Spleen (tissue), 11 donors: Measurements from ENCODE around the gene SLC47A1. TPM values are rescaled to one million over a fixed set of nuclear protein-coding genes. Genes with fewer than 3 reads are reported as not detected.
A peak's percentile ranks its signal among the peaks of the same experiment; 100 is the strongest.

ENCODE experiments used
- DNase-seq: peaks from one replicate; pipeline ENCODE4 v3.0.0-alpha.2; 2020
- H3K27ac ChIP-seq, 8 donors: fragments of 200-600 bp; sonication (generic) in 7 of 8; 1 replicate in 4 of 8; 2 replicates in 4 of 8; pipeline versions ENCODE4 v1.5.0 to v1.8.0; 2016 to 2021; ENCODE audit warnings: inconsistent platforms in 4 of 8, mild to moderate bottlenecking in 4 of 8, moderate library complexity in 1 of 8
- H3K27me3 ChIP-seq, 7 donors: fragments of 200-600 bp; sonication (generic) in 6 of 7; replicated peaks in 1 of 7; 1 replicate in 4 of 7; 2 replicates in 3 of 7; pipeline versions ENCODE4 v1.5.0 to v1.8.0; 2016 to 2021; ENCODE audit warnings: inconsistent platforms in 3 of 7, mild to moderate bottlenecking in 1 of 7
- H3K36me3 ChIP-seq, 6 donors: fragments of 200-600 bp; sonication (generic) in 5 of 6; 1 replicate in 4 of 6; 2 replicates in 2 of 6; pipeline versions ENCODE4 v1.5.0 to v1.8.0; 2016 to 2021; ENCODE audit warnings: inconsistent platforms in 2 of 6
- H3K4me1 ChIP-seq, 6 donors: fragments of 200-600 bp; sonication (generic) in 5 of 6; 1 replicate in 3 of 6; 2 replicates in 3 of 6; pipeline versions ENCODE4 v1.5.0 to v1.8.0; 2016 to 2021; ENCODE audit warnings: inconsistent platforms in 3 of 6
- H3K4me3 ChIP-seq, 8 donors: fragments of 200-600 bp; sonication (generic) in 7 of 8; 1 replicate in 4 of 8; 2 replicates in 4 of 8; pipeline versions ENCODE4 v1.5.0 to v1.8.0; 2016 to 2021; ENCODE audit warnings: inconsistent platforms in 4 of 8, mild to moderate bottlenecking in 4 of 8, moderate library complexity in 2 of 8
- H3K9me3 ChIP-seq, 8 donors: fragments of 200-600 bp; sonication (generic) in 7 of 8; 1 replicate in 4 of 8; 2 replicates in 4 of 8; pipeline versions ENCODE4 v1.5.0 to v1.8.0; 2016 to 2021; ENCODE audit warnings: inconsistent platforms in 4 of 8
- POLR2A ChIP-seq, 3 donors: fragments of 450-650 bp; IDR thresholded peaks; one replicate each; pipeline ENCODE4 v1.5.1; 2017; ENCODE audit warnings: antibody characterized with exemption in 3 of 3, mild to moderate bottlenecking in 1 of 3
- POLR2AphosphoS5 ChIP-seq, 3 donors: sonication (generic); formaldehyde crosslinking; IDR thresholded peaks; one replicate each; pipeline ENCODE4 v1.5.1; 2017; ENCODE audit warnings: antibody characterized with exemption in 3 of 3
- WGBS, 5 donors: extraction: QIAGEN DNeasy Blood & Tissue Kit in 3 of 5; methylation state at CpG; one replicate each; pipeline versions ENCODE4 v1.1.5 to v1.1.7; 2013 to 2018; 5-methylcytosine and 5-hydroxymethylcytosine counted together
- intact Hi-C: fragments of 100-400 bp; cut with DNase I; formaldehyde crosslinking; loops from one replicate; pipeline ENCODE4 v1.15.0; 2023; ENCODE audit warnings: low total_unique reads
- polyA plus RNA-seq, 3 donors: library from polyadenylated mRNA; stranded (reverse); fragments of 200-250 nt; gene quantifications; one replicate each; pipeline ENCODE4 v1.2.1, GENCODE V29; 2013
- total RNA-seq, 7 donors: library from RNA; depleted of rRNA in 3 of 7; stranded (reverse); fragments of >200 nt in 3 of 7; fragmentation: NEBNext Ultra II Directional in 4 of 7; extraction: Animal tissue kit (Norgen Biotek cat#: 25700) in 4 of 7; gene quantifications; one replicate each; pipeline versions ENCODE4 v1.1.0 to v1.2.1, GENCODE V29; 2016 to 2021
- TF ChIP-seq, protein P1 (sequence below), 11 experiments: fragments of 200-600 bp in 7 of 11; fragments of 450-650 bp in 4 of 11; sonication (generic) in 4 of 11; IDR thresholded peaks in 8 of 11; conservative IDR thresholded peaks in 3 of 11; 1 replicate in 7 of 11; 2 replicates in 4 of 11; pipeline versions ENCODE4 v1.4.0 to v1.8.0; 2016 to 2021; ENCODE audit warnings: antibody characterized with exemption in 11 of 11, inconsistent platforms in 4 of 11, mild to moderate bottlenecking in 1 of 11
- donor health status: healthy with polysubstance abuse.
- donor health status: DM: no; HTN: no; CAD: no; lungs with moderate emphysema.
- donor health status: DM: no; HTN: no; CAD: no.
- donor health status: Bipolar disorder and iron deficiency.
- donor health status: healthy.
- donor health status: DM: no; HTN: no; CAD: no.
- donor health status: DM: yes; HTN: yes; CAD: no.

The SLC47A1 gene
- total and polyA plus RNA-seq, 10 donors: 1.2 to 23.0 (median 5.6) TPM

DNA sequence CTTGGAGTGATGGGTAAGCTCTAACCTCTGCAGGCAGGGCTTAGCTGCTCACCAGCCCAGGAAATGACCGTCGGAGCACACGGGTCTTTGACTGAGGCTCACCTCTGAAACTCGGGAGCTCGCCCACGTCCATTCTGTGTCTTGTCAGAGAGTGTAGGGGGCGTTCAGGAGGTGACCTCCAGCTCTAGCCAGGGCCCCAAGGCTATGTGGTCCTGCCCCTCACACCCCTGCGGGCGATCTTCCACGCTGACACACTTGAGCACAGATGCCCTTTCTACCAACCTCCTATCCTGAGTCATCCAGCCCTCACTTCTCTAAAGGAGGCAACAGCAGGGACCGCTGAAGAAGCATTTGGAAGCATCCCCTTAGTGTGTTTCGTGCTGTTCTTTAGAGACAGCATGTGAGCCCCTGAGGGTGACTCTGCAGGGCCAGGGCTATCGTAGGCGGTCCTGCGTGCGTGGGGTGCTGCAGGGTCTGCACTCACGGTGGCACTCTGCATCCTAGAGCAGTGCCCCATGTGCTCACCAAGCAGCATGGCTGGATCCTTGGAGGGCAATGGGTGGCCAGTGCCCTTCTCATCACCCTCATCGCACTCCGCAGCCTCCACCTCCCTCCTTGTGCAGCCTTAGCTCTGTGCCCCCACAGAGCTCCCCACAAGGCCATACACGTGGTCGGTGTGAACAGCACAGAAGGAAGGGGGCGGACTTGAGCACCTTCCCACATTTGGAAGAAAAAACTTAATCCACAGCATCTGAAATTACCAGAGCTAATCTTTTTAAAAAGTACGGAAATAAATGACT, 33.8 kb downstream of the SLC47A1 start:
- intact Hi-C loops: no loop called here
- 80 to 84% (median 82%) methylated on average over 21 to 23 of the region's 23 CpGs for WGBS, 5 donors
- TF ChIP-seq POLR2A (IDR thresholded peaks at IDR 0.05) (no peak), POLR2AphosphoS5 (IDR thresholded peaks at IDR 0.05) (no peak)
- TF ChIP-seq, protein P1, sequence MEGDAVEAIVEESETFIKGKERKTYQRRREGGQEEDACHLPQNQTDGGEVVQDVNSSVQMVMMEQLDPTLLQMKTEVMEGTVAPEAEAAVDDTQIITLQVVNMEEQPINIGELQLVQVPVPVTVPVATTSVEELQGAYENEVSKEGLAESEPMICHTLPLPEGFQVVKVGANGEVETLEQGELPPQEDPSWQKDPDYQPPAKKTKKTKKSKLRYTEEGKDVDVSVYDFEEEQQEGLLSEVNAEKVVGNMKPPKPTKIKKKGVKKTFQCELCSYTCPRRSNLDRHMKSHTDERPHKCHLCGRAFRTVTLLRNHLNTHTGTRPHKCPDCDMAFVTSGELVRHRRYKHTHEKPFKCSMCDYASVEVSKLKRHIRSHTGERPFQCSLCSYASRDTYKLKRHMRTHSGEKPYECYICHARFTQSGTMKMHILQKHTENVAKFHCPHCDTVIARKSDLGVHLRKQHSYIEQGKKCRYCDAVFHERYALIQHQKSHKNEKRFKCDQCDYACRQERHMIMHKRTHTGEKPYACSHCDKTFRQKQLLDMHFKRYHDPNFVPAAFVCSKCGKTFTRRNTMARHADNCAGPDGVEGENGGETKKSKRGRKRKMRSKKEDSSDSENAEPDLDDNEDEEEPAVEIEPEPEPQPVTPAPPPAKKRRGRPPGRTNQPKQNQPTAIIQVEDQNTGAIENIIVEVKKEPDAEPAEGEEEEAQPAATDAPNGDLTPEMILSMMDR (IDR thresholded peaks at IDR 0.05 in 8 of 11, conservative IDR thresholded peaks at IDR 0.05 in 3 of 11): no peak

DNA sequence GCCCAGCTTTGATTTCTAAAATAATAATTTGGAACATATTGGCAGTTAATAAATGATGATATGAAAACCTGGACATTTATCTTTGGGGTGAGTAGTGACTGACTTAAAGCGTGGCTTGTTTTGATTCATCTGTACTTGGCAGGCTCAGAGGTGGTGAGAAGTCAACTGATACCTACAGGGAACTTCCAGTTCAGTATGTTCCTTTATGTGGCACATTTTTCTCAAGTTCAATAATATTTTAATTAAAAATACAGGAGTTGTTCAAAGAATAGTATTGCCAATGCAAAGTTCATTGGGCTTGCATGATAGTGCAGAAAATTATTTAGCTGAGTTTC, 34.3 kb downstream of the SLC47A1 start:
- WGBS, 5 donors: 85 to 98% (median 87%) methylated on average over 1 of the region's 1 CpG
- peaks cover 0 to 27% (median 14%) of the 10 kb centered on the region in 6 donors for H3K4me1 ChIP-seq
- TF ChIP-seq POLR2AphosphoS5 (IDR thresholded peaks at IDR 0.05): no peak
- TF ChIP-seq, protein P1 (IDR thresholded peaks at IDR 0.05 in 8 of 11, conservative IDR thresholded peaks at IDR 0.05 in 3 of 11): no peak
- TF ChIP-seq POLR2A (IDR thresholded peaks at IDR 0.05): no peak
- H3K36me3 ChIP-seq: no peaks in the 10 kb centered on the region
- no peak for DNase-seq
- H3K9me3 ChIP-seq: no peaks in the 10 kb centered on the region
- intact Hi-C loops: no loop called here
- no peak overlapping the region for H3K27ac ChIP-seq
- no peak overlapping the region for H3K4me3 ChIP-seq
- peaks cover 0 to 5% (median 0%) of the 10 kb centered on the region in 7 donors for H3K27me3 ChIP-seq

More for the DNA sequence above, 33.8 kb downstream of the SLC47A1 start:
- H3K9me3 ChIP-seq: no peaks in the 10 kb centered on the region
- H3K4me1 ChIP-seq: peaks cover 0 to 27% (median 14%) of the 10 kb centered on the region in 6 donors
- no peak overlapping the region for H3K4me3 ChIP-seq
- DNase-seq: no peak
- H3K36me3 ChIP-seq: no peaks in the 10 kb centered on the region
- H3K27me3 ChIP-seq: peaks cover 0 to 5% (median 0%) of the 10 kb centered on the region in 7 donors
- H3K27ac ChIP-seq: no peak overlapping the region

DNA sequence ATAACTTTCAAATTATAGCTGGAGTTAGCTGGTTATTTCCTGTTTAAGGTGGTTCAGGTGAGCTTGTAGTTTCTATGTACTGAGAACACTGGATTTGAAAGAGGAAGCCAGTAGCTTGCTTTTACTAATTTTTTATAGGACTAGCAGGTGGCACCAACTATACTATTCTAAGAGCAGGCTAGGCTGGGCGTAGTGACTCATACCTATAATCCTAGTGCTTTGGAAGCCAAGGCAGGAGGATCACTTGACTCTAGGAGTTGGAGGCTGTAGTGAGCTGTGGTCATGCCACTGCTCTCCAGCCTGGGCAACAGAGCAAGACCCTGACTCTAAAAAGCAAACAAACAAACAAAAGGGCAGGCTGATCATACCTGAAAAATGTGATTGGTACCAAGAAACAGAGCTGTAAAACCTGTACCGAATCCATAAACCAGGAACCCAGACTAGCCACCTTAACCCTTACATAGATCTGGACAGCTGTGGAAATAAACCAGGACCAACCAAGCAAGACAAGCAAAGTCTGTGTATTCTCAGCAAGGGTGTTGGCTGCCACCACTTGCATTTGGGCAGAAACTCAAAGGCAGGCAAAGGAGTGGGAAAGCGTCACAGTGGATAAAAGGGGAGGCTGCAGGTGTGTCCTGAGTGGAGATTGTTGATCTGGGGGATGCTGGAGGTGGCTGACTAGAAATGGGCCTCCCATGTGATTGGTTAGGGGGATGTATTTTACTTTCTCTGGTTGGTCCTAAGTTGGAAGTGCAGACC, 36.3 kb downstream of the SLC47A1 start:
- TF ChIP-seq, protein P1 (IDR thresholded peaks at IDR 0.05 in 8 of 11, conservative IDR thresholded peaks at IDR 0.05 in 3 of 11): no peak
- TF ChIP-seq POLR2A (IDR thresholded peaks at IDR 0.05): no peak
- TF ChIP-seq POLR2AphosphoS5 (IDR thresholded peaks at IDR 0.05): no peak

More for the DNA sequence above, 36.3 kb downstream of the SLC47A1 start:
- intact Hi-C loops: no loop called here
- H3K27ac ChIP-seq: peak overlapping the region in 7 of 8 donors; percentile 5 to 67 (median 52)
- 58 to 78% (median 62%) methylated on average over 3 of the region's 3 CpGs for WGBS, 5 donors
- H3K9me3 ChIP-seq: no peaks in the 10 kb centered on the region
- peaks cover 0 to 5% (median 0%) of the 10 kb centered on the region in 7 donors for H3K27me3 ChIP-seq
- no peak for DNase-seq
- H3K4me3 ChIP-seq: no peak overlapping the region
- H3K4me1 ChIP-seq: peaks cover 0 to 27% (median 14%) of the 10 kb centered on the region in 6 donors
- no peaks in the 10 kb centered on the region for H3K36me3 ChIP-seq
